Measurements from ENCODE around the gene XPR1. TPM values are rescaled to one million over a fixed set of nuclear protein-coding genes. Genes with fewer than 3 reads are reported as not detected.

XPR1 gene
- total and polyA plus RNA-seq, 7 donors: 3.7 to 19.1 (median 11.2) TPM

GRCh38 chr1:180839547-180839946 is 207.7 kb downstream of the XPR1 start:
- H3K27me3 ChIP-seq (ENCODE audit: insufficient read depth in 3 of 3, low read length in 2 of 3): no peaks in the 10 kb centered on the region
- no peak overlapping the region for H3K4me3 ChIP-seq
- no peak for ATAC-seq
- H3K27ac ChIP-seq: no peak overlapping the region
- H3K36me3 ChIP-seq (ENCODE audit: insufficient read depth in 1 of 2, low read depth in 1 of 2): peaks cover 0 to 18% of the 10 kb centered on the region in 2 donors
- H3K9me3 ChIP-seq: no peaks in the 10 kb centered on the region
- no peak for DNase-seq
- 79 to 85% (median 85%) methylated on average over 4 of the region's 4 CpGs for WGBS, 3 donors
- TF ChIP-seq, protein P1, sequence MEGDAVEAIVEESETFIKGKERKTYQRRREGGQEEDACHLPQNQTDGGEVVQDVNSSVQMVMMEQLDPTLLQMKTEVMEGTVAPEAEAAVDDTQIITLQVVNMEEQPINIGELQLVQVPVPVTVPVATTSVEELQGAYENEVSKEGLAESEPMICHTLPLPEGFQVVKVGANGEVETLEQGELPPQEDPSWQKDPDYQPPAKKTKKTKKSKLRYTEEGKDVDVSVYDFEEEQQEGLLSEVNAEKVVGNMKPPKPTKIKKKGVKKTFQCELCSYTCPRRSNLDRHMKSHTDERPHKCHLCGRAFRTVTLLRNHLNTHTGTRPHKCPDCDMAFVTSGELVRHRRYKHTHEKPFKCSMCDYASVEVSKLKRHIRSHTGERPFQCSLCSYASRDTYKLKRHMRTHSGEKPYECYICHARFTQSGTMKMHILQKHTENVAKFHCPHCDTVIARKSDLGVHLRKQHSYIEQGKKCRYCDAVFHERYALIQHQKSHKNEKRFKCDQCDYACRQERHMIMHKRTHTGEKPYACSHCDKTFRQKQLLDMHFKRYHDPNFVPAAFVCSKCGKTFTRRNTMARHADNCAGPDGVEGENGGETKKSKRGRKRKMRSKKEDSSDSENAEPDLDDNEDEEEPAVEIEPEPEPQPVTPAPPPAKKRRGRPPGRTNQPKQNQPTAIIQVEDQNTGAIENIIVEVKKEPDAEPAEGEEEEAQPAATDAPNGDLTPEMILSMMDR (IDR thresholded peaks at IDR 0.05): no peak
- no peaks in the 10 kb centered on the region for H3K4me1 ChIP-seq
- intact Hi-C loops (cut with DNase I): no loop called here

DNA sequence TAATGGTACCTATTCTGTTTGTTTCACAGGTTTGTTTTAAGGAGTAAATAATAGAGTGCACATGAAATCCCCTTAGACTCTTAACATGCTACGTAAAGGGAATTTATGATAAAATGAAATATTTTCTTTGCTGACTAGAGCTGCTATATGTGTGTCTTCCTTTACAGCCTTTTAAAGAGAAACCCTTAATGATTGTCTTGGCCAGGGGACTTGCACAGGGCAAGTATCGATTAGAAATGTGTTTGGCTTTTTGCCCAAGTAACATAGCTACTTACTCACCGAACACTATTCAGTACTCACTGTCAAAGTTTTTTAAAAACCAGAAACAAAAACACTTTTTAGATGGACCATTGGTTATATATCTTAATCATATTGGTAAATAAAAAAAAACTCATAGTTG is 209.6 kb downstream of the XPR1 start:
- H3K27ac ChIP-seq: no peak overlapping the region
- WGBS, 3 donors: 73 to 75% (median 74%) methylated on average over 3 of the region's 3 CpGs
- intact Hi-C loops (cut with DNase I): no loop called here

GRCh38 chr1:180842052-180842451 is 210.2 kb downstream of the XPR1 start:
- Histone ChIP-seq H3K4me1 (no peaks in the 10 kb centered on the region), H3K36me3 (ENCODE audit: insufficient read depth in 1 of 2, low read depth in 1 of 2) (peaks cover 0 to 4% of the 10 kb centered on the region in 2 donors), H3K4me3 (no peak overlapping the region), H3K9me3 (no peaks in the 10 kb centered on the region), H3K27ac (no peak overlapping the region), H3K27me3 (ENCODE audit: insufficient read depth in 3 of 3, low read length in 2 of 3) (no peaks in the 10 kb centered on the region)
- no peak for ATAC-seq
- intact Hi-C loops (cut with DNase I): no loop called here
- 26 to 46% (median 32%) methylated on average over 1 of the region's 1 CpG for WGBS, 3 donors
- no peak for DNase-seq
- TF ChIP-seq, protein P1 (IDR thresholded peaks at IDR 0.05): no peak

More for the DNA sequence above, 209.6 kb downstream of the XPR1 start:
- ATAC-seq: no peak
- DNase-seq: no peak
- Histone ChIP-seq H3K4me3 (no peak overlapping the region), H3K4me1 (no peaks in the 10 kb centered on the region), H3K9me3 (no peaks in the 10 kb centered on the region), H3K36me3 (ENCODE audit: insufficient read depth in 1 of 2, low read depth in 1 of 2) (peaks cover 0 to 3% of the 10 kb centered on the region in 2 donors), H3K27me3 (ENCODE audit: insufficient read depth in 3 of 3, low read length in 2 of 3) (no peaks in the 10 kb centered on the region)
- TF ChIP-seq, protein P1 (IDR thresholded peaks at IDR 0.05): no peak

GRCh38 chr1:180842491-180843275 is 210.9 kb downstream of the XPR1 start:
- no peaks in the 10 kb centered on the region for H3K4me1 ChIP-seq
- ATAC-seq (peak in 1 of 4 donors; percentile 33), DNase-seq (no peak)
- intact Hi-C loops (cut with DNase I): no loop called here
- H3K27me3 ChIP-seq (ENCODE audit: insufficient read depth in 3 of 3, low read length in 2 of 3): no peaks in the 10 kb centered on the region
- no peak overlapping the region for H3K27ac ChIP-seq
- no peak overlapping the region for H3K4me3 ChIP-seq
- TF ChIP-seq, protein P1 (IDR thresholded peaks at IDR 0.05): no peak
- 60 to 66% (median 65%) methylated on average over 5 of the region's 5 CpGs for WGBS, 3 donors
- peaks cover 0 to 5% of the 10 kb centered on the region in 2 donors for H3K36me3 ChIP-seq (ENCODE audit: insufficient read depth in 1 of 2, low read depth in 1 of 2)
- no peaks in the 10 kb centered on the region for H3K9me3 ChIP-seq

Data from psoas muscle (tissue), 8 donors.